Measurements from ENCODE around the gene ZMIZ1. TPM values are rescaled to one million over a fixed set of nuclear protein-coding genes. Genes with fewer than 3 reads are reported as not detected.

The ZMIZ1 gene
- total RNA-seq, 1 experiment from 2014 or later: 11.5 TPM

- no peak overlapping the region for H3K27ac ChIP-seq
These were observed 5.1 kb downstream of the ZMIZ1 start for GRCh38 chr10:79073784-79074432.

DNA sequence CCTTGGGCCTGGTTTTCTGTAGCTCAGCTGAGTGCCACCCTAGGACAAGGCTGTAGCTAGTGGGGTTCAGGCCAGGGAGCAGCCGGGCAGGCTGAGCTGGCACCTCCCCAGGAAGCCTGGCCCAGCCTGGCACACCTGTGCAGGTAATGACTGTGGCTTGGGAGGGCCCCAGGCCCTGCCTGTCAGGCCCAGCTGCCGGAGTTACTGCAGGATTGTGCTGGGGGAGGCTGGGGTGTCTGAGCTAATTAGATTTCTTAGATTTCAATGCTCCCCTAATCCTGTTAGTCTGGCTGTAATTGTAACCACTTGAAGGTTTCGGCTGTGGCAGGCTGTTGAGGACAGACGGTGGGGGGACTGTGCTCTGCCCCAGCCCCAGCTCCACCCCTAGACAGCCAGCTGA is 6.0 kb downstream of the ZMIZ1 start:
- H3K27ac ChIP-seq: no peak overlapping the region

More at GRCh38 chr10:79073784-79074432, 5.1 kb downstream of the ZMIZ1 start:
- Histone ChIP-seq H3K9me3 (replicated peaks) (no peaks in the 10 kb centered on the region), H3K27me3 (no peaks in the 10 kb centered on the region), H3K36me3 (no peaks in the 10 kb centered on the region), H3K4me3 (no peak overlapping the region), H3K4me1 (peaks cover 39% of the 10 kb centered on the region)
- peak; percentile 23 to 33 for DNase-seq

GRCh38 chr10:79075418-79075817 is 6.7 kb downstream of the ZMIZ1 start:
- H3K27ac ChIP-seq: no peak overlapping the region
- no peaks in the 10 kb centered on the region for H3K27me3 ChIP-seq
- H3K4me1 ChIP-seq: peaks cover 51% of the 10 kb centered on the region
- no peaks in the 10 kb centered on the region for H3K36me3 ChIP-seq
- H3K9me3 ChIP-seq (replicated peaks): no peaks in the 10 kb centered on the region
- H3K4me3 ChIP-seq: no peak overlapping the region
- no peak for DNase-seq

More for the DNA sequence above, 6.0 kb downstream of the ZMIZ1 start:
- H3K4me3 ChIP-seq: no peak overlapping the region
- no peaks in the 10 kb centered on the region for H3K27me3 ChIP-seq
- H3K36me3 ChIP-seq: no peaks in the 10 kb centered on the region
- H3K4me1 ChIP-seq: peaks cover 47% of the 10 kb centered on the region
- no peaks in the 10 kb centered on the region for H3K9me3 ChIP-seq (replicated peaks)
- no peak for DNase-seq

DNA sequence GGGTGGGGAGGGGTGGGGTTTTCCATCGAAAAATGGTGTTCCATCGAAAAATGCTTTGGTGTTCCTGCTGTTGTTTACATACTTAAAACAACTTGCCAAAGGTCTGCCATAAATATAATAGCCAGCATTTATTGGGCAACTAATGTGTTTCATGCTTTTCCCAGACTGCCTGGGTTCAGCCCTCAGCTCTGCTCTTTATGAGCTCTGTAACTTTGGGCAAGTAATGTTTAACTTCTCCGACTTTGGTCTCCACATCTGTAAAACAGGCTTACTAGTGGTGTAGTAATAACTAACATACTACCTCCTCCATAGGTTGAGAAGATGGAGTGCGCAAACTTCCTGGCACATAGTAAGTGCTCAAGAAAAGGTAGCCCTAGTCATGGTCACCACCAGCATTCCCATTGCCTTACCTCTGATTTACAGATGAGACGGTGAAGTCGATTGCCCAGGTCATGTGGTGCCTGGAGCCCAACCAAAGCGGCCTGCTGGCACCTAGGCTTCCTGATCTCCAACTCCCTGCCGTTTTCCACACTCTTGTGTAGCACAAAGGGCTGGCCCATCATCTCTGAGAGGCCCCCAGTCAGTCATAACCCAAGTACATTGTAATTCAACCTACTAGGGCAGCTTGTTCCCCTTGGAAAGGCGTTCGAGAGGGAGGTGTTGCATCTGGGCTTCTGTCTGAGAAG is 8.9 kb downstream of the ZMIZ1 start:
- Histone ChIP-seq H3K4me3 (no peak overlapping the region), H3K27ac (no peak overlapping the region), H3K4me1 (peaks cover 43% of the 10 kb centered on the region), H3K27me3 (no peaks in the 10 kb centered on the region), H3K36me3 (no peaks in the 10 kb centered on the region), H3K9me3 (replicated peaks) (no peaks in the 10 kb centered on the region)
- no peak for DNase-seq

DNA sequence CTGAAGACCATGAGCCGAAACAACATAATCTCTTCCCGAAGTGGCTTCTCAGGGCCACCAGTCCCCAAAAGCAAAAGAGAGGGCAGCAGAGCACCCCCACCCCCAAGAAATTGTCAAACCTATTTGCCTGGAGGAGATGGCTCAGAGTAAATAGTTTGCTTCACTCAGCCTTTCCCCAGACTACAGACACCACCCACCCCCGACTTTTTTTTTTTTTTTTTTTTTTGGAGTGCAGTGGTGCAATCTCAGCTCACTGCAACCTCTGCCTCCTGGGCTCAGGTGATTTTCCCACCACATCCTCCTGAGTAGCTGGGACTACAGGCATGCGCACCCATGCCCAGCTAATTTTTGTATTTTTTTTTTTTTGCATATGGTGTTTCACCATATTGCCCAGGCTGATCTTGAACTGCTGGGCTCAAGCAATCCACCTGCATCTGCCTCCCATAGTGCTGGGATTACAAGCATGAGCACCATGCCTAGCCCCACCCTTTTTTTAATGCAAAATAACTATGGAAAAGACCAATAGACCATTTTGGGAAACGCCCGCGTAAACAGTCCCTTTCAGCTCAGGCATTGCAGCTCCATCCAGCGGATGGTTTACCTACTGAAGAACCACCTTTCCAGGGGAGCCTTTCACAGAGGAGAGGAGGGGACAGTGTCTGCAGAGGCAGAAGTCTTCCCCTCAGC is 9.7 kb downstream of the ZMIZ1 start:
- Histone ChIP-seq H3K27ac (no peak overlapping the region), H3K9me3 (replicated peaks) (no peaks in the 10 kb centered on the region), H3K27me3 (no peaks in the 10 kb centered on the region), H3K4me3 (no peak overlapping the region), H3K4me1 (peaks cover 37% of the 10 kb centered on the region), H3K36me3 (no peaks in the 10 kb centered on the region)
- DNase-seq: no peak

GRCh38 chr10:79079054-79079397 is 10.3 kb downstream of the ZMIZ1 start:
- Histone ChIP-seq H3K4me3 (no peak overlapping the region), H3K27me3 (no peaks in the 10 kb centered on the region), H3K9me3 (replicated peaks) (no peaks in the 10 kb centered on the region), H3K27ac (no peak overlapping the region), H3K36me3 (no peaks in the 10 kb centered on the region), H3K4me1 (peaks cover 32% of the 10 kb centered on the region)
- peak; percentile 64 to 67 for DNase-seq

DNA sequence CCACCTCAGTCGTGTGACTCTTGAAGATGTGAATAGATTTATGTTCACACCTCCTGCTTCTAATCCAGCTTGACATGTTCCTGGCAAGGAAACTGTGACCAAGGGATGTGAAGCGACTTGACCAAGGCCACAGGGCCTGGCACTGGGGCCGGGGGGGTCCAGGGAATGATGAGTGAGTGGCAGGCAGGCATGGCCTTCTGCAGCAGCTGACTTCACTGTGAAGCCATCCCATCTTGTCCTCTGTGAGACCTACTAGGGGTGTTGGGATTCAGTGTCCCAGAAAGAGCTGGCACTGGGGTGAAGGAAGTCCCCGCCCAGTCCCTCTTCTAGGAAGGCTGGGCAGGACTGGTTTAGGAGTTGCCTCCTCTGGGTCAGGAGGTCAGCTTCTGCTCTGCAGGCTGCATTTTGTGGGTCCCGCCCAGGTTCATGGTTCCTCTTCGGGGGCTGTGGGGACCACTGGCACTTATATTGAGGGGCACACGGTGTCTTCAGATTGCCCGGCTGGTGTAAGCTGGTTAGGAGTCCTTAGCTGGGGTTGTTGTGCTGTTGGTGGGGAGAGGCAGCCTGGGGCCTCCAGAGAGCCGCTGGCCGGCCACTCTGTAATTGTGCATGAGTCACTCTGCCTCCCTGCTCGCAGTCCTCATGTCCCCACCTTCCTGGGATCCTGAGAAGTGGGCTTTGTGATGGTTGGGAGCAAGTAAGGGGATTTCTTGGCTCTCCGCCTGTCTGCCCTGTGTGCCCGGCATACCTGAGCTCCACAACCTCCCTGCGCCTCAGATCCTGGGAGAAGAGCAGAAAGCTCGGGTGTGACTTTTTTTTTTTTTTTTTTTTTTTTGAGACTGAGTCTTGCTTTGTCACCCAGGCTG is 11.0 kb downstream of the ZMIZ1 start:
- H3K36me3 ChIP-seq: no peaks in the 10 kb centered on the region
- H3K27me3 ChIP-seq: no peaks in the 10 kb centered on the region
- no peaks in the 10 kb centered on the region for H3K9me3 ChIP-seq (replicated peaks)
- peaks cover 28% of the 10 kb centered on the region for H3K4me1 ChIP-seq
- H3K4me3 ChIP-seq: no peak overlapping the region
- no peak overlapping the region for H3K27ac ChIP-seq
- peak in 1 of 2 experiments; percentile 45 for DNase-seq

GRCh38 chr10:79081353-79082034 is 12.7 kb downstream of the ZMIZ1 start:
- H3K27me3 ChIP-seq: no peaks in the 10 kb centered on the region
- no peaks in the 10 kb centered on the region for H3K9me3 ChIP-seq (replicated peaks)
- H3K27ac ChIP-seq: no peak overlapping the region
- no peak for DNase-seq
- H3K4me3 ChIP-seq: no peak overlapping the region
- peaks cover 28% of the 10 kb centered on the region for H3K4me1 ChIP-seq
- no peaks in the 10 kb centered on the region for H3K36me3 ChIP-seq

DNA sequence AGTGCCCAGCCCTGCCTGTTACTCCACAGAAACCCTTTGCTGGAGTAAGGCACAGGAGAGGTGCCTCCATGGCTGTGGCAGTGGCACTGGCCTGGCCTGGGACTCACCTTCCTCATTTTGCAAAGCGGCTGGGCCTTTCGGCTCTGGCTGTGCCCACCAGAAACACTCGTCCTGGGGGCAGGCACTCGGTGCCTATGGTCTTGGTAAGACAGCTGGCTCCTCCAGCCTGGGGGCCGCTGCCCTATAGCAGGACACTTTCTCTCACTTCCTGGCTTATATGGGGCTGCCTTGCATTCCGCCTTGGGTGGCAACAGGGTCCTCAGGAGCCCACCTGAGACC is 13.2 kb downstream of the ZMIZ1 start:
- peaks cover 28% of the 10 kb centered on the region for H3K4me1 ChIP-seq
- H3K4me3 ChIP-seq: no peak overlapping the region
- H3K9me3 ChIP-seq (replicated peaks): no peaks in the 10 kb centered on the region
- no peak overlapping the region for H3K27ac ChIP-seq
- H3K36me3 ChIP-seq: no peaks in the 10 kb centered on the region
- no peaks in the 10 kb centered on the region for H3K27me3 ChIP-seq
- no peak for DNase-seq

- H3K4me3 ChIP-seq: no peak overlapping the region
- H3K9me3 ChIP-seq (replicated peaks): no peaks in the 10 kb centered on the region
- no peak overlapping the region for H3K27ac ChIP-seq
- peaks cover 26% of the 10 kb centered on the region for H3K4me1 ChIP-seq
- H3K27me3 ChIP-seq: no peaks in the 10 kb centered on the region
- no peak for DNase-seq
- no peaks in the 10 kb centered on the region for H3K36me3 ChIP-seq
These were observed 14.1 kb downstream of the ZMIZ1 start for GRCh38 chr10:79082631-79083596.

- Histone ChIP-seq H3K27ac (no peak overlapping the region), H3K27me3 (no peaks in the 10 kb centered on the region), H3K36me3 (no peaks in the 10 kb centered on the region), H3K4me3 (no peak overlapping the region), H3K9me3 (replicated peaks) (no peaks in the 10 kb centered on the region), H3K4me1 (peaks cover 14% of the 10 kb centered on the region)
- DNase-seq: peak; percentile 44 to 51
These were observed 15.5 kb downstream of the ZMIZ1 start for GRCh38 chr10:79084012-79084971.

DNA sequence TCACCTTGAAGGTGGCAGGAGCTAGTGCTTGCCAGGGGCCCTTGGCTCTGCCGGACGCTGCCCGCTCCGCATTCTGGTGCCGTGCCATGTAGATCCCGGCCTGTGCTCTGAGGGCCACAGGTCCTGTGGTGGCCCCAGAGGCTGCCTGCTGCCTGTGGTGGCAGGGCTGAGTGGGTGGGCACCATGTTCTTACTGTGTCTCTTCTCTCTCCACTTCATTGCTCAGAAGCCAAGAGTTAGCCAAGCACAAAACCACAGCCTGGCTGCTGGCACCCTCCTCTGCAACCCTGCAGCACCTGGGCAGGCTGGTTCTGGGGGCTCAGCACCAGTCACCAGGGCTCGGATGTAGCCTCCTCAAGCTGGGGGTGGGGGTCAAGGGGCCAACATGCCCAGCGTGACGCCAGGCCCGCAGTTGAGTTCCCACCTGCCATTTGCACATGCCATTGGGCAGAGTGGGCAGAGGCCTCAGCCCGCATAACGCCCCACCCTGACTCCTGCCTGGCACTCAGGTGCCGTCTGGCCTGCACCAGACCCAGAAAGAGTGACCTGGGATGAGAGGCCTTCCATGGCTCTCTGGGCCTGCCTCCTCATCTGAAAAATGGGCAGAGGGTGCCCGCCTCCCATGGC is 16.3 kb downstream of the ZMIZ1 start:
- peaks cover 6% of the 10 kb centered on the region for H3K4me1 ChIP-seq
- DNase-seq: no peak

More for the DNA sequence above, 16.3 kb downstream of the ZMIZ1 start:
- H3K27ac ChIP-seq: no peak overlapping the region
- H3K4me3 ChIP-seq: no peak overlapping the region
- H3K27me3 ChIP-seq: no peaks in the 10 kb centered on the region
- H3K36me3 ChIP-seq: no peaks in the 10 kb centered on the region
- no peaks in the 10 kb centered on the region for H3K9me3 ChIP-seq (replicated peaks)
